H1 (cell line): ENCODE results near the gene SHROOM3. TPM values are rescaled to one million over a fixed set of nuclear protein-coding genes. Genes with fewer than 3 reads are reported as not detected.

ENCODE experiments used
- CTCF ChIA-PET: fragments of 300-600 bp; sonication (Branson Sonifier 250); formaldehyde crosslinking; loops from one replicate; lab custom pipeline; 2021; ENCODE audit not compliant: partially characterized antibody; lab: Charles Lee
- POLR2A ChIA-PET: fragments of 300-600 bp; sonication (Branson Sonifier 250); formaldehyde crosslinking; loops from one replicate; lab custom pipeline; 2021; ENCODE audit warnings: inconsistent platforms; ENCODE audit not compliant: partially characterized antibody; lab: Charles Lee
- DNase-seq, 2 experiments: peaks; one replicate each; pipeline versions ENCODE4 v3.0.0 to v3.0.0-alpha.2; 2010 to 2022; ENCODE audit warnings: low spot score in 2 of 2, low read depth in 1 of 2, mixed read lengths in 1 of 2
- FAIRE-seq: peaks from 2 replicates; lab custom pipeline; 2011; peaks lifted over from hg19 to GRCh38; lab: Jason Lieb, UNC
- H2AFZ ChIP-seq: 2 replicates; pipeline ENCODE4 v1.8.1; 2012; ENCODE audit warnings: low read length, inconsistent platforms
- H2AK5ac ChIP-seq: 2 replicates; pipeline ENCODE4 v1.6.1; 2013; ENCODE audit warnings: low read depth, low read length
- H2BK120ac ChIP-seq: replicated peaks from 2 replicates; pipeline ENCODE3; 2013; ENCODE audit warnings: low read depth, low read length, inconsistent platforms
- H2BK12ac ChIP-seq: 2 replicates; pipeline ENCODE4 v1.6.1; 2013; ENCODE audit warnings: low read depth, low read length
- H2BK15ac ChIP-seq: 2 replicates; pipeline ENCODE4 v1.6.1; 2013; ENCODE audit warnings: low read length
- H2BK20ac ChIP-seq: 2 replicates; pipeline ENCODE4 v1.6.1; 2013; ENCODE audit warnings: low read length
- H2BK5ac ChIP-seq: 2 replicates; pipeline ENCODE4 v1.6.1; 2013; ENCODE audit warnings: low read depth, low read length
- H3K14ac ChIP-seq: 2 replicates; pipeline ENCODE4 v1.6.1; 2013; ENCODE audit warnings: inconsistent platforms; ENCODE audit not compliant: insufficient read length
- H3K18ac ChIP-seq: 2 replicates; pipeline ENCODE4 v1.6.1; 2013; ENCODE audit warnings: low read length; ENCODE audit errors: extremely low read depth
- H3K23ac ChIP-seq: 2 replicates; pipeline ENCODE4 v1.6.1; 2013; ENCODE audit warnings: inconsistent platforms; ENCODE audit not compliant: insufficient read length
- H3K23me2 ChIP-seq: 2 replicates; pipeline ENCODE4 v1.6.1; 2013; ENCODE audit warnings: low read depth, low read length
- H3K27ac ChIP-seq: 2 replicates; pipeline ENCODE4 v1.6.1; 2011; ENCODE audit warnings: low read depth, low read length, inconsistent platforms
- H3K27me3 ChIP-seq, 4 experiments: replicated peaks in 1 of 4; 1 replicate in 1 of 4; 2 replicates in 3 of 4; pipeline versions ENCODE4 v1.6.1 to v1.8.1; 2011 to 2013; ENCODE audit warnings: low read length in 3 of 4, mild to moderate bottlenecking in 3 of 4, inconsistent platforms in 2 of 4, mixed read lengths in 2 of 4, moderate library complexity in 1 of 4; ENCODE audit not compliant: control insufficient read depth in 3 of 4, insufficient read depth in 3 of 4; ENCODE audit errors: extremely low read depth in 1 of 4
- H3K36me3 ChIP-seq, 4 experiments: 2 replicates each; pipeline versions ENCODE4 v1.6.1 to v1.8.1; 2011 to 2013; ENCODE audit warnings: mild to moderate bottlenecking in 4 of 4, low read length in 3 of 4, moderate library complexity in 2 of 4, control low read depth in 1 of 4, inconsistent platforms in 1 of 4; ENCODE audit not compliant: insufficient read depth in 4 of 4, control insufficient read depth in 2 of 4
- H3K4ac ChIP-seq: replicated peaks from 2 replicates; pipeline ENCODE3; 2013; ENCODE audit warnings: low read length, low read depth, mixed read lengths, inconsistent platforms; ENCODE audit not compliant: insufficient read length
- H3K4me1 ChIP-seq, 4 experiments: replicated peaks in 1 of 4; 1 replicate in 1 of 4; 2 replicates in 3 of 4; pipeline versions ENCODE4 v1.6.1 to v1.8.1; 2011 to 2013; ENCODE audit warnings: low read length in 3 of 4, inconsistent platforms in 2 of 4, mixed read lengths in 1 of 4; ENCODE audit not compliant: insufficient read depth in 4 of 4, control insufficient read depth in 3 of 4
- H3K4me2 ChIP-seq, 2 experiments: 2 replicates each; pipeline versions ENCODE4 v1.6.1 to v1.8.1; 2011 to 2013; ENCODE audit warnings: low read depth in 2 of 2, low read length in 2 of 2, control low read depth in 1 of 2, inconsistent platforms in 1 of 2, mild to moderate bottlenecking in 1 of 2; ENCODE audit not compliant: insufficient read depth in 1 of 2
- H3K4me3 ChIP-seq, 4 experiments: fragments of 200-600, 300-600 bp in 1 of 4; sonication (generic), shearing (Covaris generic), sonication (Bioruptor Twin) in 1 of 4; 2 replicates each; pipeline versions ENCODE4 v1.5.1 to v1.8.1; 2011 to 2016; ENCODE audit warnings: low read length in 4 of 4, low read depth in 3 of 4, control low read depth in 2 of 4, inconsistent platforms in 2 of 4, mild to moderate bottlenecking in 2 of 4, mixed read lengths in 1 of 4, moderate library complexity in 1 of 4; ENCODE audit not compliant: insufficient read depth in 2 of 4; ENCODE audit errors: extremely low read depth in 1 of 4
- H3K56ac ChIP-seq: replicated peaks from 2 replicates; pipeline ENCODE3; 2013; ENCODE audit warnings: low read depth, mild to moderate bottlenecking, mixed read lengths, low read length, inconsistent platforms; ENCODE audit not compliant: insufficient read length
- H3K79me1 ChIP-seq: 2 replicates; pipeline ENCODE4 v1.6.1; 2013; ENCODE audit warnings: low read depth, low read length, control low read depth
- H3K79me2 ChIP-seq, 2 experiments: 2 replicates each; pipeline versions ENCODE4 v1.6.1 to v1.8.1; 2012 to 2013; ENCODE audit warnings: low read length in 2 of 2, mild to moderate bottlenecking in 2 of 2, inconsistent platforms in 1 of 2; ENCODE audit not compliant: insufficient read depth in 2 of 2, control insufficient read depth in 1 of 2
- H3K9ac ChIP-seq, 4 experiments: replicated peaks in 1 of 4; 1 replicate in 1 of 4; 2 replicates in 3 of 4; pipeline versions ENCODE4 v1.6.1 to v1.8.1; 2011 to 2013; ENCODE audit warnings: low read depth in 3 of 4, low read length in 3 of 4, control low read depth in 2 of 4, mild to moderate bottlenecking in 2 of 4, moderate library complexity in 2 of 4, inconsistent platforms in 1 of 4; ENCODE audit errors: extremely low read depth in 1 of 4
- H3K9me3 ChIP-seq, 2 experiments: 2 replicates each; pipeline versions ENCODE4 v1.6.1 to v1.8.1; 2012 to 2013; ENCODE audit warnings: mild to moderate bottlenecking in 2 of 2, moderate library complexity in 2 of 2, control low read depth in 1 of 2, inconsistent platforms in 1 of 2, low read depth in 1 of 2, low read length in 1 of 2, mixed read lengths in 1 of 2; ENCODE audit not compliant: insufficient read depth in 2 of 2
- H4K20me1 ChIP-seq, 2 experiments: replicated peaks in 1 of 2; 2 replicates each; pipeline versions ENCODE3 to v1.8.1; 2011 to 2013; ENCODE audit warnings: inconsistent platforms in 2 of 2, low read length in 2 of 2, mild to moderate bottlenecking in 1 of 2; ENCODE audit not compliant: insufficient read depth in 2 of 2, control insufficient read depth in 1 of 2
- H4K5ac ChIP-seq: 2 replicates; pipeline ENCODE4 v1.6.1; 2013; ENCODE audit warnings: low read length, low read depth, mixed read lengths, inconsistent platforms; ENCODE audit not compliant: insufficient read length
- H4K8ac ChIP-seq: 2 replicates; pipeline ENCODE4 v1.8.0; 2013; ENCODE audit warnings: mild to moderate bottlenecking, moderate library complexity, low read length, inconsistent platforms; ENCODE audit not compliant: insufficient read depth; ENCODE audit errors: extremely low read depth
- H4K91ac ChIP-seq: replicated peaks from 2 replicates; pipeline ENCODE3; 2013; ENCODE audit warnings: low read length, mixed read lengths, inconsistent platforms; ENCODE audit not compliant: insufficient read length
- ASH2L ChIP-seq: fragments of 200-600, 300-600 bp; sonication (generic); IDR thresholded peaks from one replicate; pipeline ENCODE4 v1.7.1; 2017; ENCODE audit warnings: low read length
- CHD2 ChIP-seq: IDR thresholded peaks from 2 replicates; pipeline ENCODE4 v1.6.1; 2012; ENCODE audit warnings: low read length, improper control_type of control experiment
- EGR1 ChIP-seq: IDR thresholded peaks from 2 replicates; pipeline ENCODE4 v1.6.1; 2011; ENCODE audit warnings: low read depth, low read length, borderline replicate concordance
- JUN ChIP-seq: IDR thresholded peaks from 2 replicates; pipeline ENCODE4 v1.6.1; 2011; ENCODE audit warnings: low read depth, mild to moderate bottlenecking, improper control_type of control experiment, low read length
- JUND ChIP-seq: IDR thresholded peaks from 2 replicates; pipeline ENCODE4 v1.6.1; 2011; ENCODE audit warnings: mild to moderate bottlenecking, improper control_type of control experiment, low read length
- POLR2A ChIP-seq, 2 experiments: IDR thresholded peaks; 1 replicate in 1 of 2; 2 replicates in 1 of 2; pipeline ENCODE4 v1.6.1; 2011; ENCODE audit warnings: low read depth in 2 of 2, low read length in 2 of 2, mild to moderate bottlenecking in 2 of 2; ENCODE audit errors: control extremely low read depth in 1 of 2
- RAD21 ChIP-seq, 2 experiments: IDR thresholded peaks in 1 of 2; conservative IDR thresholded peaks in 1 of 2; 2 replicates each; pipeline ENCODE4 v1.6.1; 2011; ENCODE audit warnings: low read depth in 2 of 2, low read length in 2 of 2, improper control_type of control experiment in 1 of 2, inconsistent platforms in 1 of 2, mild to moderate bottlenecking in 1 of 2, moderate library complexity in 1 of 2
- RBBP5 ChIP-seq: IDR thresholded peaks from 2 replicates; pipeline ENCODE4 v1.7.1; 2012; ENCODE audit warnings: low read depth, mild to moderate bottlenecking, inconsistent platforms, low read length, moderate library complexity, borderline replicate concordance
- RFX5 ChIP-seq: IDR thresholded peaks from 2 replicates; pipeline ENCODE4 v1.6.1; 2011; ENCODE audit warnings: low read depth, low read length, improper control_type of control experiment, borderline replicate concordance
- SIRT6 ChIP-seq: IDR thresholded peaks from one replicate; pipeline ENCODE4 v1.7.1; 2012; ENCODE audit warnings: low read length, inconsistent platforms
- SP1 ChIP-seq: IDR thresholded peaks from 2 replicates; pipeline ENCODE4 v1.6.1; 2011; ENCODE audit warnings: low read depth, low read length
- TAF1 ChIP-seq: IDR thresholded peaks from 2 replicates; pipeline ENCODE4 v1.6.1; 2011; ENCODE audit warnings: mild to moderate bottlenecking, low read depth, low read length
- TBP ChIP-seq: IDR thresholded peaks from 2 replicates; pipeline ENCODE4 v1.6.1; 2011; ENCODE audit warnings: low read depth, low read length, improper control_type of control experiment
- TCF12 ChIP-seq: IDR thresholded peaks from 2 replicates; pipeline ENCODE4 v1.6.1; 2011; ENCODE audit warnings: low read depth, mild to moderate bottlenecking, low read length
- ZNF274 ChIP-seq: IDR thresholded peaks from 2 replicates; pipeline ENCODE4 v1.7.0; 2012; ENCODE audit warnings: low read length, borderline replicate concordance; ENCODE audit errors: extremely low read depth
- WGBS, 2 experiments: shearing (Covaris generic) in 1 of 2; methylation state at CpG; one replicate each; pipeline versions ENCODE4 v1.1.6 to v1.1.7; 2013 to 2015; ENCODE audit warnings: low lambda C conversion rate in 2 of 2, mixed read lengths in 2 of 2, inconsistent platforms in 1 of 2, low coverage in 1 of 2, missing lambda C conversion rate in 1 of 2; ENCODE audit not compliant: insufficient replicate concordance in 2 of 2, insufficient coverage in 1 of 2, insufficient read length in 1 of 2; ENCODE audit errors: extremely low coverage in 1 of 2, missing lambda C conversion rate in 1 of 2; 5-methylcytosine and 5-hydroxymethylcytosine counted together
- polyA plus RNA-seq, 7 experiments: library from polyadenylated mRNA; depleted of rRNA in 3 of 7; stranded (reverse) in 5 of 7; unstranded in 2 of 7; fragments of >200 nt in 5 of 7; fragments of 200-250 nt in 2 of 7; gene quantifications; 1 replicate in 5 of 7; 2 replicates in 1 of 7; 4 replicates in 1 of 7; pipeline versions ENCODE4 v1.2.1 to v1.2.3, GENCODE V29; 2011 to 2013; ENCODE audit warnings: missing spikeins in 2 of 7, mixed read lengths in 2 of 7
- total RNA-seq: library from RNA; stranded (reverse); fragmentation: NEBNext Ultra II Directional; extraction: Animal tissue kit (Norgen Biotek cat#: 25700); gene quantifications from 2 replicates; pipeline ENCODE4 v1.2.1, GENCODE V29; 2021
- TF ChIP-seq, protein P1 (sequence below): IDR thresholded peaks from 2 replicates; pipeline ENCODE4 v1.6.1; 2011; ENCODE audit warnings: low read depth, mild to moderate bottlenecking, low read length; ENCODE audit not compliant: insufficient read depth

Gene SHROOM3
- total and polyA plus RNA-seq, 2 of the 8 experiments (the other 6 are each of a cell fraction or from before 2014, with no cell fraction given), result 15.8 to 34.0 TPM

DNA sequence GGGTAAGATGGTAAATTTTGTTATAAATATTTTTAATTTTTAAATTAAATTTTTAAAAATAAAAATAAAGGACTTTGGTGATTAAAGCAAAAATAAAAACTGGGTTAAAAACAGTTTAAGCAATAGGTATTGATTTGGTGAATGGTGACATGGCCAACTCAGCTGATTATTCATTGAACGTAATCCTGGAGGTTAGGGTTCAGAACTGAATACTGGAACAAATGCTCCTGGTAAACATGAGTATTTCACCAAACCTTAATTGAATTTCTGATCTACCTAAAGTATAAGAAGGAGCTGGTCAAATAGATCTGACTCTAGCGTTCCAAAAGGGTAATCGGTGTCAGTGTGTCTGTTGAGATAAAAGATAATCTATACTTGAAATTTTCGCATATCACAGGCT lies 141.8 kb downstream of the SHROOM3 start:
- FAIRE-seq (no peak), DNase-seq (no peak)
- Histone ChIP-seq H3K27me3 (no peaks in the 10 kb centered on the region), H3K56ac (no peak overlapping the region), H3K18ac (no peak overlapping the region), H3K4me2 (no peak overlapping the region), H3K4ac (no peak overlapping the region), H4K20me1 (no peaks in the 10 kb centered on the region), H3K79me1 (no peaks in the 10 kb centered on the region), H4K5ac (no peak overlapping the region), H2BK120ac (no peak overlapping the region), H2BK15ac (no peak overlapping the region), H3K4me3 (no peak overlapping the region), H2AFZ (no peak overlapping the region), H3K9me3 (no peaks in the 10 kb centered on the region), H3K27ac (no peak overlapping the region), H4K8ac (no peak overlapping the region), H2BK20ac (no peak overlapping the region), H3K36me3 (no peaks in the 10 kb centered on the region), H3K23me2 (no peaks in the 10 kb centered on the region), H3K9ac (no peak overlapping the region), H2BK5ac (no peak overlapping the region), H2AK5ac (no peak overlapping the region), H4K91ac (no peak overlapping the region), H3K14ac (no peak overlapping the region), H3K4me1 (peaks cover 0 to 5% (median 0%) of the 10 kb centered on the region in 4 experiments; a peak in 2 of 7 replicates), H3K23ac (no peak overlapping the region), H2BK12ac (no peak overlapping the region), H3K79me2 (no peaks in the 10 kb centered on the region)
- POLR2A ChIA-PET, result no interaction called here
- 94% methylated on average over 4 of the region's 4 CpGs; no CpG with 5 or more reads in 1 of the 2 experiments for WGBS, 2 experiments
- CTCF ChIA-PET, result no interaction called here
- TF ChIP-seq CHD2 (no peak), JUN (no peak), JUND (no peak), SP1 (no peak), RFX5 (no peak), ASH2L (no peak), RAD21 (IDR thresholded peaks at IDR 0.05 in 1 of 2, conservative IDR thresholded peaks at IDR 0.05 in 1 of 2; ENCODE audit: low read depth in 2 of 2, low read length in 2 of 2) (no peak), TAF1 (no peak), POLR2A (IDR thresholded peaks at IDR 0.05; ENCODE audit: control extremely low read depth in 1 of 2, low read depth in 2 of 2, low read length in 2 of 2) (no peak), RBBP5 (no peak), TBP (no peak), TCF12 (no peak), EGR1 (no peak), ZNF274 (no peak), SIRT6 (no peak)
- TF ChIP-seq, protein P1, sequence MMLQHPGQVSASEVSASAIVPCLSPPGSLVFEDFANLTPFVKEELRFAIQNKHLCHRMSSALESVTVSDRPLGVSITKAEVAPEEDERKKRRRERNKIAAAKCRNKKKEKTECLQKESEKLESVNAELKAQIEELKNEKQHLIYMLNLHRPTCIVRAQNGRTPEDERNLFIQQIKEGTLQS, result no peak
